SU-DHL-6 (cell line): ENCODE results near the gene PCDHB6.
"Not testable (repeated sequence)": the region's sequence is repeated elsewhere in the genome, so short reads cannot be mapped to it uniquely, and the experiment has no call there.

Experiments used
- H2AFZ ChIP-seq: fragments of 200-600 bp; sonication (generic); 2 replicates; pipeline ENCODE4 v1.6.1; 2014; ENCODE audit warnings: low read depth, mild to moderate bottlenecking, moderate library complexity, mixed read lengths, antibody characterized with exemption, low read length; ENCODE audit not compliant: severe bottlenecking
- H3F3A ChIP-seq: fragments of 200-600 bp; shearing (Covaris generic); 2 replicates; pipeline ENCODE4 v1.6.0; 2016; ENCODE audit warnings: antibody characterized with exemption, mild to moderate bottlenecking; ENCODE audit not compliant: insufficient read depth
- H3K27ac ChIP-seq: fragments of 200-600 bp; sonication (generic); 2 replicates; pipeline ENCODE4 v1.5.1; 2016; ENCODE audit warnings: low read depth, mild to moderate bottlenecking, low read length, moderate library complexity, mixed read lengths
- H3K27me3 ChIP-seq: fragments of 200-600 bp; sonication (generic), shearing (Covaris generic); 2 replicates; pipeline ENCODE4 v1.6.0; 2014; ENCODE audit warnings: mild to moderate bottlenecking, low read length
- H3K36me3 ChIP-seq: fragments of 200-600 bp; sonication (generic); 2 replicates; pipeline ENCODE4 v1.6.1; 2014; ENCODE audit warnings: mild to moderate bottlenecking, low read length, mixed read lengths
- H3K4me2 ChIP-seq: fragments of 300-600, 200-600 bp; shearing (Covaris generic), sonication (generic); 2 replicates; pipeline ENCODE4 v1.6.0; 2014; ENCODE audit warnings: low read length, low read depth, mild to moderate bottlenecking; ENCODE audit not compliant: poor library complexity, severe bottlenecking
- H3K4me3 ChIP-seq: fragments of 200-600 bp; sonication (generic); 2 replicates; pipeline ENCODE4 v1.5.1; 2014; ENCODE audit warnings: antibody characterized with exemption, low read length, mild to moderate bottlenecking, mixed read lengths; ENCODE audit not compliant: insufficient read depth, poor library complexity, severe bottlenecking
- H3K79me2 ChIP-seq: fragments of 200-600 bp; sonication (generic); 2 replicates; pipeline ENCODE4 v1.6.1; 2014; ENCODE audit warnings: mild to moderate bottlenecking, low read length, moderate library complexity; ENCODE audit not compliant: insufficient read depth
- H3K9ac ChIP-seq: fragments of 200-600 bp; sonication (generic); 2 replicates; pipeline ENCODE4 v1.7.0; 2014; ENCODE audit warnings: mild to moderate bottlenecking, low read length
- H3K9me2 ChIP-seq: fragments of 200-600 bp; sonication (generic); replicated peaks from 2 replicates; pipeline ENCODE4 v1.6.1; 2014; ENCODE audit warnings: low read length; ENCODE audit not compliant: insufficient read depth
- H3K9me3 ChIP-seq: fragments of 200-600 bp; sonication (generic); 2 replicates; pipeline ENCODE4 v1.6.1; 2014; ENCODE audit warnings: low read length, mixed read lengths; ENCODE audit not compliant: insufficient read depth
- H4K20me1 ChIP-seq: fragments of 200-600 bp; sonication (generic); 2 replicates; pipeline ENCODE4 v1.6.1; 2014; ENCODE audit warnings: low read depth, mild to moderate bottlenecking, antibody characterized with exemption, low read length, moderate library complexity, mixed read lengths
- EZH2phosphoT487 ChIP-seq: fragments of 200-600 bp; sonication (generic), shearing (Covaris generic); conservative IDR thresholded peaks from 2 replicates; pipeline ENCODE4 v1.6.1; 2018; ENCODE audit warnings: mild to moderate bottlenecking, antibody characterized with exemption, low read length, moderate library complexity, mixed read lengths
- TF ChIP-seq, protein P1 (sequence below): fragments of 200-600 bp; sonication (generic); IDR thresholded peaks from one replicate; pipeline ENCODE4 v1.5.1; 2017; ENCODE audit warnings: antibody characterized with exemption, mild to moderate bottlenecking, low read length, moderate library complexity; ENCODE audit not compliant: insufficient read depth, poor library complexity, severe bottlenecking

PCDHB6 gene

DNA sequence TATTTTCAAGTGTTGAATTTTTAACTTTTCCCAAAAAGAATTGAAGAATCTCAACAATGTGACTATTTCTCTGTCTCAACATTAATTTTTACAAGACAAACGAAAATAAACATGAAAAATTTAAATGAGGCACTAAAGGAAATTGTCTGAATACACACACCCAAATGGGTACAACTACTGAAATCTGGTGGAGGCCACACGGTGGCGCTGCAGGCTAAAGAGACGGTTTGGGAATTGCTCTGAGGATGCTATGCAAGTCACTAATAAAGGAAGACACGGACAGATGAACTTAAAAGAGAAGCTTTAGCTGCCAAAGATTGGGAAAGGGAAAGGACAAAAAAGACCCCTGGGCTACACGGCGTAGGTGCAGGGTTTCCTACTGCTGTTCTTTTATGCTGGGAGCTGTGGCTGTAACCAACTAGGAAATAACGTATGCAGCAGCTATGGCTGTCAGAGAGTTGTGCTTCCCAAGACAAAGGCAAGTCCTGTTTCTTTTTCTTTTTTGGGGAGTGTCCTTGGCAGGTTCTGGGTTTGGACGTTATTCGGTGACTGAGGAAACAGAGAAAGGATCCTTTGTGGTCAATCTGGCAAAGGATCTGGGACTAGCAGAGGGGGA is 42.4 kb downstream of the PCDHB6 start, which contains the start of gene PCDHB10:
Gene PCDHB10, plus strand, starts transcription at position 244 of the 616 bp plus-strand sequence. Its CDS starts 200 bp downstream, at position 444.
- H3K4me3 ChIP-seq: no peak within 1 kb of the TSS
- no peaks in the 10 kb centered on the region for H3K27me3 ChIP-seq
- no peaks in the 10 kb centered on the region for H4K20me1 ChIP-seq
- no peaks in the 10 kb centered on the region for H3K36me3 ChIP-seq
- H2AFZ ChIP-seq: no peak within 1 kb of the TSS
- H3K27ac ChIP-seq: no peak within 1 kb of the TSS
- no peak for TF ChIP-seq EZH2phosphoT487
- TF ChIP-seq, protein P1, sequence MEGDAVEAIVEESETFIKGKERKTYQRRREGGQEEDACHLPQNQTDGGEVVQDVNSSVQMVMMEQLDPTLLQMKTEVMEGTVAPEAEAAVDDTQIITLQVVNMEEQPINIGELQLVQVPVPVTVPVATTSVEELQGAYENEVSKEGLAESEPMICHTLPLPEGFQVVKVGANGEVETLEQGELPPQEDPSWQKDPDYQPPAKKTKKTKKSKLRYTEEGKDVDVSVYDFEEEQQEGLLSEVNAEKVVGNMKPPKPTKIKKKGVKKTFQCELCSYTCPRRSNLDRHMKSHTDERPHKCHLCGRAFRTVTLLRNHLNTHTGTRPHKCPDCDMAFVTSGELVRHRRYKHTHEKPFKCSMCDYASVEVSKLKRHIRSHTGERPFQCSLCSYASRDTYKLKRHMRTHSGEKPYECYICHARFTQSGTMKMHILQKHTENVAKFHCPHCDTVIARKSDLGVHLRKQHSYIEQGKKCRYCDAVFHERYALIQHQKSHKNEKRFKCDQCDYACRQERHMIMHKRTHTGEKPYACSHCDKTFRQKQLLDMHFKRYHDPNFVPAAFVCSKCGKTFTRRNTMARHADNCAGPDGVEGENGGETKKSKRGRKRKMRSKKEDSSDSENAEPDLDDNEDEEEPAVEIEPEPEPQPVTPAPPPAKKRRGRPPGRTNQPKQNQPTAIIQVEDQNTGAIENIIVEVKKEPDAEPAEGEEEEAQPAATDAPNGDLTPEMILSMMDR: peak; percentile 78
- no peaks in the 10 kb centered on the region for H3K79me2 ChIP-seq
- H3F3A ChIP-seq: no peaks in the 10 kb centered on the region
- no peak within 1 kb of the TSS for H3K4me2 ChIP-seq
- peaks cover 15% of the 10 kb centered on the region for H3K9me3 ChIP-seq
- H3K9ac ChIP-seq: no peak within 1 kb of the TSS
- H3K9me2 ChIP-seq: no peaks in the 10 kb centered on the region

DNA sequence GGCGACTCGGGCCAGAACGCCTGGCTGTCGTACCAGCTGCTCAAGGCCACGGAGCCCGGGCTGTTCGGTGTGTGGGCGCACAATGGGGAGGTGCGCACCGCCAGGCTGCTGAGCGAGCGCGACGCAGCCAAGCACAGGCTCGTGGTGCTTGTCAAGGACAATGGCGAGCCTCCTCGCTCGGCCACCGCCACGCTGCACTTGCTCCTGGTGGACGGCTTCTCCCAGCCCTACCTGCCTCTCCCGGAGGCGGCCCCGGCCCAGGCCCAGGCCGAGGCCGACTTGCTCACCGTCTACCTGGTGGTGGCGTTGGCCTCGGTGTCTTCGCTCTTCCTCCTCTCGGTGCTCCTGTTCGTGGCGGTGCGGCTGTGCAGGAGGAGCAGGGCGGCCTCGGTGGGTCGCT is 44.5 kb downstream of the PCDHB6 start:
- H3K4me3 ChIP-seq, H3K9me2 ChIP-seq, H3K36me3 ChIP-seq, H3K27me3 ChIP-seq, H3K79me2 ChIP-seq, H2AFZ ChIP-seq, H4K20me1 ChIP-seq, H3F3A ChIP-seq, H3K9ac ChIP-seq, H3K27ac ChIP-seq, H3K4me2 ChIP-seq: not testable (repeated sequence)
- peaks cover 19% of the 10 kb centered on the region for H3K9me3 ChIP-seq

DNA sequence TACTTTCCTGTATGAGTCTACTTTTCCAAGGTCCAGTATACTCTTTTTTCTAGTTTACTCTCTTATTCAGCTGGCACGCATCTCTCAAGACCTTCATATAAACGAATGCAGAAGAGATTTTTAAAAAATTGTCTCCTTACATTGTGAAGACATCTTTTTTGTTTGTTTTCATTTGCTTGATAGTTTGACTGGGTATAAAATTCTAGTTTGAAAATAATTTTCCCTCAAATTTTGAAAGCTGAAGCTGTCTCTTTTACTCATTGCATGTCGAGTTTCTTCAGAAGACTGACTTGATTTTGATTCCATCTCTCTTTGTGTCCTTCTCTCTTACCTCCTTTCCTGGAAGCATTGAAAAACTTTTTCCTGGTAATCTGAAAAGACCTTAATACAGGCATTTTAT is 46.5 kb downstream of the PCDHB6 start:
- Histone ChIP-seq H3K27ac (no peak overlapping the region), H3K4me3 (no peak overlapping the region)

More for the DNA sequence above, 46.5 kb downstream of the PCDHB6 start:
- 0 out of 2 replicates have a peak, but pooled peaks cover 3% of the 10 kb centered on the region for H3K27me3 ChIP-seq
- H3K9me3 ChIP-seq: peaks cover 19% of the 10 kb centered on the region
- H3K36me3 ChIP-seq: no peaks in the 10 kb centered on the region
- H4K20me1 ChIP-seq: no peaks in the 10 kb centered on the region
- H3K9me2 ChIP-seq: no peaks in the 10 kb centered on the region
- H3K79me2 ChIP-seq: no peaks in the 10 kb centered on the region
- H2AFZ ChIP-seq: no peak overlapping the region
- no peaks in the 10 kb centered on the region for H3F3A ChIP-seq
- no peak overlapping the region for H3K4me2 ChIP-seq
- TF ChIP-seq, protein P1: no peak
- TF ChIP-seq EZH2phosphoT487: no peak
- no peak overlapping the region for H3K9ac ChIP-seq
